ENCODE data around the gene KCTD5.

The KCTD5 gene

GRCh38 chr16:2752850-2753732 is 70.8 kb downstream of the KCTD5 start:
- peak; percentile 79 for DNase-seq (ENCODE audit: low read depth)
- no peak for TF ChIP-seq CTCF (conservative IDR thresholded peaks at IDR 0.05; ENCODE audit: control insufficient read depth, insufficient read depth, low read depth, low read length)
- peak overlapping the region; percentile 95 for H3K4me3 ChIP-seq (ENCODE audit: control insufficient read depth, low read depth, low read length)

GRCh38 chr16:2753733-2754020 is 71.4 kb downstream of the KCTD5 start:
- peak; percentile 18 for DNase-seq (ENCODE audit: low read depth)
- H3K4me3 ChIP-seq (ENCODE audit: control insufficient read depth, low read depth, low read length) = peak overlapping the region; percentile 95
- TF ChIP-seq CTCF (conservative IDR thresholded peaks at IDR 0.05; ENCODE audit: control insufficient read depth, insufficient read depth, low read depth, low read length) = no peak

GRCh38 chr16:2755158-2755557 is 72.8 kb downstream of the KCTD5 start:
- DNase-seq (ENCODE audit: low read depth) = no peak
- H3K4me3 ChIP-seq (ENCODE audit: control insufficient read depth, low read depth, low read length) = peak overlapping the region; percentile 1
- TF ChIP-seq CTCF (conservative IDR thresholded peaks at IDR 0.05; ENCODE audit: control insufficient read depth, insufficient read depth, low read depth, low read length) = no peak

GRCh38 chr16:2756288-2757015 is 74.1 kb downstream of the KCTD5 start:
- TF ChIP-seq CTCF (conservative IDR thresholded peaks at IDR 0.05; ENCODE audit: control insufficient read depth, insufficient read depth, low read depth, low read length) = no peak
- H3K4me3 ChIP-seq (ENCODE audit: control insufficient read depth, low read depth, low read length) = no peak overlapping the region
- DNase-seq (ENCODE audit: low read depth) = no peak

- no peak for DNase-seq (ENCODE audit: low read depth)
- no peak overlapping the region for H3K4me3 ChIP-seq (ENCODE audit: control insufficient read depth, low read depth, low read length)
- no peak for TF ChIP-seq CTCF (conservative IDR thresholded peaks at IDR 0.05; ENCODE audit: control insufficient read depth, insufficient read depth, low read depth, low read length)
Observed at GRCh38 chr16:2757344-2757743, 75.0 kb downstream of the KCTD5 start.

Measured in fibroblast of mammary gland (primary cell).